Measurements from ENCODE around the gene MFGE8. TPM values are rescaled to one million over a fixed set of nuclear protein-coding genes. Genes with fewer than 3 reads are reported as not detected.

MFGE8 gene
- total RNA-seq, 1 experiment from 2014 or later, result 118 TPM

DNA sequence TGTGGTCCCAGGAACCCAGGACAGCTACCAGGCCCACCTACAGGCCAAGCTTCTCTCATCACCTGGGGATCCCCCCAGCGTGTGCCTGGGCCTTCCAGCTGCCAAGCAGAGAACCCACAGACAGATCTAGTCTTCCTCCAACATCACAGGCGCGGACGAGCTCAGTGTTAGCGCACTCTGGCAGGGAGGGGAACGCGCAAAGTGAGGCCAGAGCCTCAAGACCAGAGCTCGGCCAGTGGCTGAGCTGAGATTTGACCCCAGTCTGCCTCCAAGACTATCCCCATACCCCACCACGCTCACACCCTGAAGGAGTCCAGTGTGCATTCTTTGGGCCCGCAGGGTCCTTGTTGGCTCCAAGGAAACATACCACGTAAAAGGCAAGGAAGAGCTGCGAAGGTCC is 5.1 kb downstream of the MFGE8 start:
- H3K4me1 ChIP-seq (ENCODE audit: insufficient read depth, low read length, poor library complexity, severe bottlenecking), result peaks cover 12% of the 10 kb centered on the region
- no peak overlapping the region for H3K4me3 ChIP-seq (ENCODE audit: low read depth, low read length, poor library complexity, severe bottlenecking)
- DNase-seq (ENCODE audit: low spot score), result no peak
- peaks cover 3% of the 10 kb centered on the region for H3K36me3 ChIP-seq (ENCODE audit: insufficient read depth, low read length, poor library complexity, severe bottlenecking)
- ChIA-PET POLR2A (ENCODE audit: low non-redundant PET) (no interaction called here), CTCF (interaction anchor here (0.5 kb wide), 1 partner anchor 66 kb away, joined by 8 read pairs; no protein-coding TSS in a partner anchor)
- no peaks in the 10 kb centered on the region for H3K27me3 ChIP-seq (replicated peaks; ENCODE audit: insufficient read depth, low read depth, low read length, poor library complexity)
- no peak overlapping the region for H3K27ac ChIP-seq (ENCODE audit: low read depth, low read length, poor library complexity, severe bottlenecking)
- no peak for TF ChIP-seq CTCF (conservative IDR thresholded peaks at IDR 0.05; ENCODE audit: low read depth, low read length)
- no peak for TF ChIP-seq EZH2 (IDR thresholded peaks at IDR 0.05; ENCODE audit: borderline replicate concordance, low read depth, low read length, poor library complexity, severe bottlenecking)
- no TSS peak for BruUV-seq (replicated peaks)
- intact Hi-C loops (cut with micrococcal nuclease; ENCODE audit: unreplicated experiment), result no loop called here
- no peaks in the 10 kb centered on the region for H3K9me3 ChIP-seq (ENCODE audit: low read depth, low read length, poor library complexity, severe bottlenecking)

DNA sequence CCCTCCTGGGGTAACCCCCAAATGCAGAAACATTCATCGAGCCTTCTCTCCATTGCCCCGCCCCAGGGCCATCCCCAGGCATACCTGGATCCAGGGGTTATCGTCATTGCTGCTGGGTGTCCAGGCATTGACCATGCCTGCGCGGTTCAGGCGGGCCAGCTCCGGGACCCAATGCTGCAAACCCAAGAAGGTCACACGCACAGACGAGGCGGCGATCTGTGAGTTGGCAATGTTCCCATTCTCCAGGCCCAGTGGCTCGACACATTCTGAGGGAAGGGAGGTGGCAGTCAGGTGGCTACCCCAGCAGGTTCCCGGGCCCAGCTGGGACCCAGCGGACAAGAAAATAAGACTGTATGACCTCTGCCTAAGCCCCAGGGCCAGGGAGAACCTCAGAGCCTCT is 6.1 kb downstream of the MFGE8 start:
- Histone ChIP-seq H3K27me3 (replicated peaks; ENCODE audit: insufficient read depth, low read depth, low read length, poor library complexity) (no peaks in the 10 kb centered on the region), H3K4me3 (ENCODE audit: low read depth, low read length, poor library complexity, severe bottlenecking) (no peak overlapping the region), H3K27ac (ENCODE audit: low read depth, low read length, poor library complexity, severe bottlenecking) (no peak overlapping the region), H3K4me1 (ENCODE audit: insufficient read depth, low read length, poor library complexity, severe bottlenecking) (peaks cover 9% of the 10 kb centered on the region), H3K9me3 (ENCODE audit: low read depth, low read length, poor library complexity, severe bottlenecking) (no peaks in the 10 kb centered on the region), H3K36me3 (ENCODE audit: insufficient read depth, low read length, poor library complexity, severe bottlenecking) (peaks cover 3% of the 10 kb centered on the region)
- ChIA-PET POLR2A (ENCODE audit: low non-redundant PET) (no interaction called here), CTCF (no interaction called here)
- no peak for DNase-seq (ENCODE audit: low spot score)
- BruUV-seq (replicated peaks), result no TSS peak
- intact Hi-C loops (cut with micrococcal nuclease; ENCODE audit: unreplicated experiment), result no loop called here
- TF ChIP-seq CTCF (conservative IDR thresholded peaks at IDR 0.05; ENCODE audit: low read depth, low read length), result no peak
- no peak for TF ChIP-seq EZH2 (IDR thresholded peaks at IDR 0.05; ENCODE audit: borderline replicate concordance, low read depth, low read length, poor library complexity, severe bottlenecking)

DNA sequence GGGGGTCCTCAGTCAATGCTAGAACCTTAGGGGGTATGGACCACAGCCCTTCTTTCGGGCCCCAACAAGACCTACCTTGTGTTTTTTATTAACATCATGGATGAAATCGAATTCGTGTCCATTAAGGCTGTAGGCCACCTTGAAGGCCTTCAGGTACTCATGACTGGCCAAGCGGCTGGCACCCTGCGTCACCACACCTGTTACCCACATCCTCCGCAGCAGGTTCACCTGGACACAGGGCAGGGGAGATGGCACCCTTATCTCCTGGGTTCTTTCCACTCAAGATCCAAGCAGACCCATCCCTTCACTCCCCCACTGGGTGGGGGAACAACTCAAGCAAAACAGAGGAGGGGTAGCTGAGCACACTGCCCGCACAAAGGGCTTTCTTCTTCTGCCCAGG is 6.6 kb downstream of the MFGE8 start:
- BruUV-seq (replicated peaks), result no TSS peak
- TF ChIP-seq EZH2 (IDR thresholded peaks at IDR 0.05; ENCODE audit: borderline replicate concordance, low read depth, low read length, poor library complexity, severe bottlenecking) (no peak), CTCF (conservative IDR thresholded peaks at IDR 0.05; ENCODE audit: low read depth, low read length) (no peak)
- no peak for DNase-seq (ENCODE audit: low spot score)
- Histone ChIP-seq H3K4me3 (ENCODE audit: low read depth, low read length, poor library complexity, severe bottlenecking) (no peak overlapping the region), H3K9me3 (ENCODE audit: low read depth, low read length, poor library complexity, severe bottlenecking) (no peaks in the 10 kb centered on the region), H3K27ac (ENCODE audit: low read depth, low read length, poor library complexity, severe bottlenecking) (no peak overlapping the region), H3K4me1 (ENCODE audit: insufficient read depth, low read length, poor library complexity, severe bottlenecking) (peaks cover 3% of the 10 kb centered on the region), H3K36me3 (ENCODE audit: insufficient read depth, low read length, poor library complexity, severe bottlenecking) (peaks cover 3% of the 10 kb centered on the region), H3K27me3 (replicated peaks; ENCODE audit: insufficient read depth, low read depth, low read length, poor library complexity) (no peaks in the 10 kb centered on the region)
- CTCF ChIA-PET, result no interaction called here
- intact Hi-C loops (cut with micrococcal nuclease; ENCODE audit: unreplicated experiment), result no loop called here
- POLR2A ChIA-PET (ENCODE audit: low non-redundant PET), result no interaction called here

All from A673 (cell line).